ENCODE data around the gene PITPNC1. TPM values are rescaled to one million over a fixed set of nuclear protein-coding genes. Genes with fewer than 3 reads are reported as not detected.

The PITPNC1 gene
- polyA plus RNA-seq, 1 donor from 2014 or later, result 18.8 TPM

DNA sequence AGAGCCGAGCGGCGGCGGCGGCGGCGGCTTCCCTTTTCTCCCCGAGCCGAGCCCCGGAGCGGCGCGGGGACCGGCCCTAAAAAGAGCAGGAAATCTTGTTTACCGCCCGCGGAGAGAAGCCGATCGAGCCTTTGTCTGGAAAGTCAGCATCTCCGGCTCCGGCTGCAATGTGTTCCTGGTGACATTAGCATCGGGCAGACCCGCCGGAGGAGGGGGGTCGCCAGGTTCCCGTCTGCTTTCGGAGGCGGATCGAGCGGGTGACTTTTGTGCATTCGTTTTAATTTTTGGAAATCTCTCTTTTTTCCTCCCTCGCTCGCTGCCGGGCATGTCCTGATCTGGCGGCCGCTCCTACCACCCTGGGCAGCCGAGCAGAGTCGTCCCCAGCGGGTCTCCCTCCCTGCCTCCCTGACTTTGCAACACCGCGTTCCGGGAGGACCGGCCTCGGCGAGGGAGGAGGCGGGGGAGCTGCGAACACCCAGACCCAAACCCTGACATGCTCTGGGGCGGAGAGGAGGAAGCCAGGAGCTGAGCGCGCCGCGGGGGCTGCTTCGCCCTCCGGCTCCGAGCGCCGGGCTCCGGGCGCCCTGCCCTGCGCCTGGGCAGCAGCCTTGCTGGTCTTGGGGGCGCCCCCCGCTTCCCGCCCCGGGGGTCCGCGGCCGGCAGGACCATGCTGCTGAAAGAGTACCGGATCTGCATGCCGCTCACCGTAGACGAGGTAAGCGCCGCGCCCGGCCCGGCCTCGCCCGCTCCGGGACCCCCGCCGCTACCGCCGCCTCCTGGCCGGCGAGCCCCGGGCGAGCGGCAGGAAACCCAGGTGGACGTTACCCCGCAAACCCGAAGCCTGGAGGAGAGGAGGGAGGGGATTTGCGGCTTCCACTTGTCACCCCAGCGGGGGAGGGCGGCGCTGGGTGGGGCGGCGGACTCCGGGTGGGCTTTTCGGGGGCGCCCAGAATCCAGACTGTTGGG, 690 bp downstream of the PITPNC1 start:
- peak overlapping the region; percentile 45 for H2AFZ ChIP-seq (ENCODE audit: low read depth, low read length)
- H3K27me3 ChIP-seq (ENCODE audit: insufficient read depth, low read depth, low read length), result no peaks in the 10 kb centered on the region
- no peaks in the 10 kb centered on the region for H3K36me3 ChIP-seq (ENCODE audit: insufficient read depth, low read length)
- no peaks in the 10 kb centered on the region for H3K9me3 ChIP-seq (ENCODE audit: low read length)
- peak overlapping the region; percentile 81 for H3K4me3 ChIP-seq (ENCODE audit: low read length)
- H3K27ac ChIP-seq (ENCODE audit: low read length), result peak overlapping the region; percentile 73
- H3K9me2 ChIP-seq (ENCODE audit: insufficient read depth, low read length), result no peaks in the 10 kb centered on the region
- no peak overlapping the region for H3K4me2 ChIP-seq (ENCODE audit: low read length)
- no peaks in the 10 kb centered on the region for H4K20me1 ChIP-seq (ENCODE audit: insufficient read depth)
- H3K9ac ChIP-seq (ENCODE audit: low read length), result peak overlapping the region; percentile 83
- peaks cover 14% of the 10 kb centered on the region for H3K79me2 ChIP-seq (replicated peaks; ENCODE audit: insufficient read depth, low read length)
- TF ChIP-seq, protein P1, sequence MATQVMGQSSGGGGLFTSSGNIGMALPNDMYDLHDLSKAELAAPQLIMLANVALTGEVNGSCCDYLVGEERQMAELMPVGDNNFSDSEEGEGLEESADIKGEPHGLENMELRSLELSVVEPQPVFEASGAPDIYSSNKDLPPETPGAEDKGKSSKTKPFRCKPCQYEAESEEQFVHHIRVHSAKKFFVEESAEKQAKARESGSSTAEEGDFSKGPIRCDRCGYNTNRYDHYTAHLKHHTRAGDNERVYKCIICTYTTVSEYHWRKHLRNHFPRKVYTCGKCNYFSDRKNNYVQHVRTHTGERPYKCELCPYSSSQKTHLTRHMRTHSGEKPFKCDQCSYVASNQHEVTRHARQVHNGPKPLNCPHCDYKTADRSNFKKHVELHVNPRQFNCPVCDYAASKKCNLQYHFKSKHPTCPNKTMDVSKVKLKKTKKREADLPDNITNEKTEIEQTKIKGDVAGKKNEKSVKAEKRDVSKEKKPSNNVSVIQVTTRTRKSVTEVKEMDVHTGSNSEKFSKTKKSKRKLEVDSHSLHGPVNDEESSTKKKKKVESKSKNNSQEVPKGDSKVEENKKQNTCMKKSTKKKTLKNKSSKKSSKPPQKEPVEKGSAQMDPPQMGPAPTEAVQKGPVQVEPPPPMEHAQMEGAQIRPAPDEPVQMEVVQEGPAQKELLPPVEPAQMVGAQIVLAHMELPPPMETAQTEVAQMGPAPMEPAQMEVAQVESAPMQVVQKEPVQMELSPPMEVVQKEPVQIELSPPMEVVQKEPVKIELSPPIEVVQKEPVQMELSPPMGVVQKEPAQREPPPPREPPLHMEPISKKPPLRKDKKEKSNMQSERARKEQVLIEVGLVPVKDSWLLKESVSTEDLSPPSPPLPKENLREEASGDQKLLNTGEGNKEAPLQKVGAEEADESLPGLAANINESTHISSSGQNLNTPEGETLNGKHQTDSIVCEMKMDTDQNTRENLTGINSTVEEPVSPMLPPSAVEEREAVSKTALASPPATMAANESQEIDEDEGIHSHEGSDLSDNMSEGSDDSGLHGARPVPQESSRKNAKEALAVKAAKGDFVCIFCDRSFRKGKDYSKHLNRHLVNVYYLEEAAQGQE (IDR thresholded peaks at IDR 0.05; ENCODE audit: borderline replicate concordance), result no peak
- TF ChIP-seq, protein P2, sequence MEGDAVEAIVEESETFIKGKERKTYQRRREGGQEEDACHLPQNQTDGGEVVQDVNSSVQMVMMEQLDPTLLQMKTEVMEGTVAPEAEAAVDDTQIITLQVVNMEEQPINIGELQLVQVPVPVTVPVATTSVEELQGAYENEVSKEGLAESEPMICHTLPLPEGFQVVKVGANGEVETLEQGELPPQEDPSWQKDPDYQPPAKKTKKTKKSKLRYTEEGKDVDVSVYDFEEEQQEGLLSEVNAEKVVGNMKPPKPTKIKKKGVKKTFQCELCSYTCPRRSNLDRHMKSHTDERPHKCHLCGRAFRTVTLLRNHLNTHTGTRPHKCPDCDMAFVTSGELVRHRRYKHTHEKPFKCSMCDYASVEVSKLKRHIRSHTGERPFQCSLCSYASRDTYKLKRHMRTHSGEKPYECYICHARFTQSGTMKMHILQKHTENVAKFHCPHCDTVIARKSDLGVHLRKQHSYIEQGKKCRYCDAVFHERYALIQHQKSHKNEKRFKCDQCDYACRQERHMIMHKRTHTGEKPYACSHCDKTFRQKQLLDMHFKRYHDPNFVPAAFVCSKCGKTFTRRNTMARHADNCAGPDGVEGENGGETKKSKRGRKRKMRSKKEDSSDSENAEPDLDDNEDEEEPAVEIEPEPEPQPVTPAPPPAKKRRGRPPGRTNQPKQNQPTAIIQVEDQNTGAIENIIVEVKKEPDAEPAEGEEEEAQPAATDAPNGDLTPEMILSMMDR (IDR thresholded peaks at IDR 0.05; ENCODE audit: poor library complexity, severe bottlenecking), result no peak
- TF ChIP-seq RAD21 (conservative IDR thresholded peaks at IDR 0.05) (no peak), EZH2 (IDR thresholded peaks at IDR 0.05; ENCODE audit: borderline replicate concordance, insufficient read depth, low read length, poor library complexity, severe bottlenecking) (no peak), POLR2AphosphoS5 (IDR thresholded peaks at IDR 0.05) (no peak), EP300 (conservative IDR thresholded peaks at IDR 0.05; ENCODE audit: poor library complexity, severe bottlenecking) (no peak), TAF1 (IDR thresholded peaks at IDR 0.05; ENCODE audit: low read depth) (no peak), MXI1 (conservative IDR thresholded peaks at IDR 0.05; ENCODE audit: poor library complexity, severe bottlenecking) (no peak), SMC3 (conservative IDR thresholded peaks at IDR 0.05; ENCODE audit: poor library complexity) (no peak)
- no peaks in the 10 kb centered on the region for H3F3A ChIP-seq (ENCODE audit: insufficient read depth, low read length, poor library complexity, severe bottlenecking)

DNA sequence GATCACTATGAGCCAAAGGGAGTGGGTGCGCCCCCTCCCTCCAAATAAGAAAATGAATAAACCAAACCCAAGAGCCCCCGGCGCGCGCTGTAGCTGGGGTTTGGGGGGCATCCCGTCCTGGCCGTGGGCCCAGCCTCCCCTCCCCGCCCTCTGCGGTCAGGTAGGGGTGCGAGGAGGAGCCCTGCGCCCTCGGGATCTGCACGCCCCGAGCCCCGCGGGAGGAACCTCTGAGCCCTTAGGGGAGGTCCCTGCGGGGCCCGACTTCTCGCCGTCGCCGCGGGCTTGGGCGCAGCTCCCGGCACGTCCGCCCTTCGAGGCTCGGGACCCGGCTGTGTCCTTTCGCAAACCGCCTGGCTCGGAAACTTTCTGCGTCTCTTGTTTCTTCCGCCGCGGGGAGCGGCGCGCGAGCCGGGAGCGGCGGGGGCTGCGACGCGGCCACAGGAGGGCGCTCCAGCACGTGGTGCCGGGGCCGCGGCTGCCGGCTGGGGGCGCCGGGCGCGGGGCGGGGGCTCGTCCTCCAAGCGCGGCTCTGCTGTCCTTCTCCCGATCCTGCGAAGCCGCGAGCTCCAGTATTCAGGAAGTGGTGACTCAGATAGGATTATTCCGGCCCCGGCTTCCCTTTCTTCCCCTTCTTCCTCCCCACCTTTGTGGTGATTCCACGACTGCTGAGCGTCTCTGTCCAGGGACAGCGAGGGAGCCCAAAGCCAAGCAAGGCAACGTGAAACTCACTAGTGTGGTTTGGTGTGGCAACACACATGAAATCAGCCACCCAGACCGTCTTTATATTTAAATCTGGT, 1.6 kb downstream of the PITPNC1 start:
- Histone ChIP-seq H3K4me2 (ENCODE audit: low read length) (peak overlapping the region; percentile 50), H3K9me3 (ENCODE audit: low read length) (no peaks in the 10 kb centered on the region), H3F3A (ENCODE audit: insufficient read depth, low read length, poor library complexity, severe bottlenecking) (no peaks in the 10 kb centered on the region), H2AFZ (ENCODE audit: low read depth, low read length) (peak overlapping the region; percentile 19), H3K9ac (ENCODE audit: low read length) (peak overlapping the region; percentile 83), H3K9me2 (ENCODE audit: insufficient read depth, low read length) (no peaks in the 10 kb centered on the region), H3K79me2 (replicated peaks; ENCODE audit: insufficient read depth, low read length) (peaks cover 19% of the 10 kb centered on the region), H3K27ac (ENCODE audit: low read length) (peak overlapping the region; percentile 73), H3K36me3 (ENCODE audit: insufficient read depth, low read length) (no peaks in the 10 kb centered on the region), H3K4me3 (ENCODE audit: low read length) (peak overlapping the region; percentile 81), H3K27me3 (ENCODE audit: insufficient read depth, low read depth, low read length) (no peaks in the 10 kb centered on the region), H4K20me1 (ENCODE audit: insufficient read depth) (no peaks in the 10 kb centered on the region)
- TF ChIP-seq POLR2AphosphoS5 (IDR thresholded peaks at IDR 0.05), result no peak
- TF ChIP-seq EP300 (conservative IDR thresholded peaks at IDR 0.05; ENCODE audit: poor library complexity, severe bottlenecking), result no peak
- TF ChIP-seq, protein P1 (IDR thresholded peaks at IDR 0.05; ENCODE audit: borderline replicate concordance), result no peak
- TF ChIP-seq, protein P2 (IDR thresholded peaks at IDR 0.05; ENCODE audit: poor library complexity, severe bottlenecking), result peak; percentile 91
- TF ChIP-seq SMC3 (conservative IDR thresholded peaks at IDR 0.05; ENCODE audit: poor library complexity), result peak; percentile 85
- TF ChIP-seq RAD21 (conservative IDR thresholded peaks at IDR 0.05), result peak; percentile 82
- TF ChIP-seq MXI1 (conservative IDR thresholded peaks at IDR 0.05; ENCODE audit: poor library complexity, severe bottlenecking), result peak; percentile 48

Measured in neural cell (in vitro differentiated cells).